ENCODE results near the gene CENATAC. TPM values are rescaled to one million over a fixed set of nuclear protein-coding genes. Genes with fewer than 3 reads are reported as not detected.

Gene CENATAC
- total and polyA plus RNA-seq, 2 experiments from 2014 or later, result 31.7 to 34.5 TPM

DNA sequence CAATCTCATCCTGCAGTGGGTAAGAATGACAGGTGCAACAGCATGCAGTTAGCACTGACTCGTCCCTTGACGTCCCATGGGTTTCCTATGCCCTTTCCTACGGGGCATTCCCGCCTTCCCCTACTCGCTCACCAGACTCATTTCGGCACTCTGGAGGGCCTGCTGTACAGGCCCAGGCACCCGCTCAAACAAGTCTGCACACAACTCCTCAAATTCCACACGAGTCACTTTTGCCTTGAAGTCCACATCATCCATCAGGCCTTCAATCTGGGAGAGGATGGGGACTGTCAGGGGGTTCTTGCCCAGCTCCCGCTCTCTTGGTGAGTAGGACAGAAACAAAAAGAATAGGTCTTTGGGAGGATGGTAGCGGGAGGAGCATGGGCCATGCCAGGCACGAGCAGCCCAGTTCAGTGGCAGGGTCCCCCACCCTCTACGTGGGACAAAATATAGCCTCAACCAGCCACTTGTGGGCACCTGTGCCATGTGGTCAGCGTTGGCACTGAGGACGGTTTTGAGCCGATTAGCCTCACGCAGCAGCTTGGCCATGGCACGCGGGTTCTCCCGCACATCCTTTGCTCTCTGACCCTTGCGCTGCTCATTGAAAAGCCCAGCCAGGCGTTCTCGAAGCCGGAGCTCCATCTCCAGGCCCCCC is 54.4 kb downstream of the CENATAC start:
- Histone ChIP-seq H3K27ac (ENCODE audit: low read depth) (no peak overlapping the region), H3K27me3 (ENCODE audit: insufficient read depth) (no peaks in the 10 kb centered on the region), H2AFZ (no peak overlapping the region), H3K4me2 (no peak overlapping the region), H3K4me1 (ENCODE audit: insufficient read depth) (peaks cover 8% of the 10 kb centered on the region), H3K4me3 (no peak overlapping the region), H4K20me1 (replicated peaks; ENCODE audit: insufficient read depth) (peaks cover 31% of the 10 kb centered on the region), H3F3A (replicated peaks; ENCODE audit: low read depth) (peaks cover 7% of the 10 kb centered on the region; the same call in 1 of the 2 replicates), H3K36me3 (ENCODE audit: insufficient read depth) (peaks cover 64% of the 10 kb centered on the region), H3K9me2 (ENCODE audit: insufficient read depth) (no peaks in the 10 kb centered on the region), H3K79me2 (replicated peaks; ENCODE audit: insufficient read depth) (peaks cover 37% of the 10 kb centered on the region)
- no peak overlapping the region for H3K27ac Mint-ChIP-seq
- H3K36me3 Mint-ChIP-seq (ENCODE audit: low read depth), result peaks cover 89% of the 10 kb centered on the region
- no peak for TF ChIP-seq ZNF331 (CRISPR knock-in tag; IDR thresholded peaks at IDR 0.05; ENCODE audit: low read depth)
- TF ChIP-seq EZH2 (IDR thresholded peaks at IDR 0.05; ENCODE audit: low read depth, unreplicated experiment), result no peak
- peaks cover 9% of the 10 kb centered on the region for H3K4me1 Mint-ChIP-seq
- no peak overlapping the region; the same call in 2 of the 3 replicates for H3K4me3 Mint-ChIP-seq
- no peaks in the 10 kb centered on the region for H3K9me3 Mint-ChIP-seq
- DNase-seq (ENCODE audit: low spot score) (no peak), ATAC-seq (no peak)
- peaks cover 18% of the 10 kb centered on the region for H3K27me3 Mint-ChIP-seq (ENCODE audit: insufficient read depth, low read depth, poor library complexity)

DNA sequence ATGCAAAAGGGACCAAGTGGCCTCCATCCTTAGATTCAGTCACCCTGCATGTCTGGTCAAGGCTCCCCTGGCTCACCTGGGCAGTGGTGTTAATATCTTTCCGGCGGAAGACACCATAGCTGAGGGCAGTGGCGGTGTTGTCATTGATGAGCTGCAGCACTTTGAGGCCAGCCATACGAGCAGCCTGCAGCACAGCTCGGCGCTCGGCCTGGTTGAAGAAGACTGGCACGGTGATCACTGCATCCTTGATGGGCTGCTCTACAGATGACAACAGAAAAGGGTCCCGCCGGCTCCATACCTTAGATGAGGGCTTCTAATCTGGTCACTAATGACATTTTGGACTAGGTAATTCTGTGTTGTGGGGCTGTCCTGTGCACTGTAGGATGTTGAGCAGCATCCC is 56.5 kb downstream of the CENATAC start:
- Mint-ChIP-seq H3K4me3 (peak overlapping the region; percentile 50; the same call in 2 of the 3 replicates), H3K4me1 (peaks cover 14% of the 10 kb centered on the region), H3K36me3 (ENCODE audit: low read depth) (peaks cover 76% of the 10 kb centered on the region), H3K27ac (no peak overlapping the region), H3K9me3 (peaks cover 7% of the 10 kb centered on the region; the same call in 1 of the 3 replicates), H3K27me3 (ENCODE audit: insufficient read depth, low read depth, poor library complexity) (peaks cover 17% of the 10 kb centered on the region)
- H3K4me2 ChIP-seq, result no peak overlapping the region
- no peak overlapping the region for H3K4me3 ChIP-seq
- no peaks in the 10 kb centered on the region for H3K9me2 ChIP-seq (ENCODE audit: insufficient read depth)
- peaks cover 31% of the 10 kb centered on the region for H4K20me1 ChIP-seq (replicated peaks; ENCODE audit: insufficient read depth)
- H3K4me1 ChIP-seq (ENCODE audit: insufficient read depth), result peaks cover 14% of the 10 kb centered on the region
- H3F3A ChIP-seq (replicated peaks; ENCODE audit: low read depth), result peaks cover 16% of the 10 kb centered on the region
- H3K27ac ChIP-seq (ENCODE audit: low read depth), result no peak overlapping the region
- TF ChIP-seq STAT1 (IDR thresholded peaks at IDR 0.05; ENCODE audit: unreplicated experiment) (no peak), EZH2 (IDR thresholded peaks at IDR 0.05; ENCODE audit: low read depth, unreplicated experiment) (no peak), POLR2AphosphoS5 (IDR thresholded peaks at IDR 0.05; ENCODE audit: low read depth) (no peak), NANOG (IDR thresholded peaks at IDR 0.05; ENCODE audit: borderline replicate concordance) (no peak)
- TF ChIP-seq, protein P1, sequence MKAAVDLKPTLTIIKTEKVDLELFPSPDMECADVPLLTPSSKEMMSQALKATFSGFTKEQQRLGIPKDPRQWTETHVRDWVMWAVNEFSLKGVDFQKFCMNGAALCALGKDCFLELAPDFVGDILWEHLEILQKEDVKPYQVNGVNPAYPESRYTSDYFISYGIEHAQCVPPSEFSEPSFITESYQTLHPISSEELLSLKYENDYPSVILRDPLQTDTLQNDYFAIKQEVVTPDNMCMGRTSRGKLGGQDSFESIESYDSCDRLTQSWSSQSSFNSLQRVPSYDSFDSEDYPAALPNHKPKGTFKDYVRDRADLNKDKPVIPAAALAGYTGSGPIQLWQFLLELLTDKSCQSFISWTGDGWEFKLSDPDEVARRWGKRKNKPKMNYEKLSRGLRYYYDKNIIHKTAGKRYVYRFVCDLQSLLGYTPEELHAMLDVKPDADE (IDR thresholded peaks at IDR 0.05), result no peak
- TF ChIP-seq, protein P2, sequence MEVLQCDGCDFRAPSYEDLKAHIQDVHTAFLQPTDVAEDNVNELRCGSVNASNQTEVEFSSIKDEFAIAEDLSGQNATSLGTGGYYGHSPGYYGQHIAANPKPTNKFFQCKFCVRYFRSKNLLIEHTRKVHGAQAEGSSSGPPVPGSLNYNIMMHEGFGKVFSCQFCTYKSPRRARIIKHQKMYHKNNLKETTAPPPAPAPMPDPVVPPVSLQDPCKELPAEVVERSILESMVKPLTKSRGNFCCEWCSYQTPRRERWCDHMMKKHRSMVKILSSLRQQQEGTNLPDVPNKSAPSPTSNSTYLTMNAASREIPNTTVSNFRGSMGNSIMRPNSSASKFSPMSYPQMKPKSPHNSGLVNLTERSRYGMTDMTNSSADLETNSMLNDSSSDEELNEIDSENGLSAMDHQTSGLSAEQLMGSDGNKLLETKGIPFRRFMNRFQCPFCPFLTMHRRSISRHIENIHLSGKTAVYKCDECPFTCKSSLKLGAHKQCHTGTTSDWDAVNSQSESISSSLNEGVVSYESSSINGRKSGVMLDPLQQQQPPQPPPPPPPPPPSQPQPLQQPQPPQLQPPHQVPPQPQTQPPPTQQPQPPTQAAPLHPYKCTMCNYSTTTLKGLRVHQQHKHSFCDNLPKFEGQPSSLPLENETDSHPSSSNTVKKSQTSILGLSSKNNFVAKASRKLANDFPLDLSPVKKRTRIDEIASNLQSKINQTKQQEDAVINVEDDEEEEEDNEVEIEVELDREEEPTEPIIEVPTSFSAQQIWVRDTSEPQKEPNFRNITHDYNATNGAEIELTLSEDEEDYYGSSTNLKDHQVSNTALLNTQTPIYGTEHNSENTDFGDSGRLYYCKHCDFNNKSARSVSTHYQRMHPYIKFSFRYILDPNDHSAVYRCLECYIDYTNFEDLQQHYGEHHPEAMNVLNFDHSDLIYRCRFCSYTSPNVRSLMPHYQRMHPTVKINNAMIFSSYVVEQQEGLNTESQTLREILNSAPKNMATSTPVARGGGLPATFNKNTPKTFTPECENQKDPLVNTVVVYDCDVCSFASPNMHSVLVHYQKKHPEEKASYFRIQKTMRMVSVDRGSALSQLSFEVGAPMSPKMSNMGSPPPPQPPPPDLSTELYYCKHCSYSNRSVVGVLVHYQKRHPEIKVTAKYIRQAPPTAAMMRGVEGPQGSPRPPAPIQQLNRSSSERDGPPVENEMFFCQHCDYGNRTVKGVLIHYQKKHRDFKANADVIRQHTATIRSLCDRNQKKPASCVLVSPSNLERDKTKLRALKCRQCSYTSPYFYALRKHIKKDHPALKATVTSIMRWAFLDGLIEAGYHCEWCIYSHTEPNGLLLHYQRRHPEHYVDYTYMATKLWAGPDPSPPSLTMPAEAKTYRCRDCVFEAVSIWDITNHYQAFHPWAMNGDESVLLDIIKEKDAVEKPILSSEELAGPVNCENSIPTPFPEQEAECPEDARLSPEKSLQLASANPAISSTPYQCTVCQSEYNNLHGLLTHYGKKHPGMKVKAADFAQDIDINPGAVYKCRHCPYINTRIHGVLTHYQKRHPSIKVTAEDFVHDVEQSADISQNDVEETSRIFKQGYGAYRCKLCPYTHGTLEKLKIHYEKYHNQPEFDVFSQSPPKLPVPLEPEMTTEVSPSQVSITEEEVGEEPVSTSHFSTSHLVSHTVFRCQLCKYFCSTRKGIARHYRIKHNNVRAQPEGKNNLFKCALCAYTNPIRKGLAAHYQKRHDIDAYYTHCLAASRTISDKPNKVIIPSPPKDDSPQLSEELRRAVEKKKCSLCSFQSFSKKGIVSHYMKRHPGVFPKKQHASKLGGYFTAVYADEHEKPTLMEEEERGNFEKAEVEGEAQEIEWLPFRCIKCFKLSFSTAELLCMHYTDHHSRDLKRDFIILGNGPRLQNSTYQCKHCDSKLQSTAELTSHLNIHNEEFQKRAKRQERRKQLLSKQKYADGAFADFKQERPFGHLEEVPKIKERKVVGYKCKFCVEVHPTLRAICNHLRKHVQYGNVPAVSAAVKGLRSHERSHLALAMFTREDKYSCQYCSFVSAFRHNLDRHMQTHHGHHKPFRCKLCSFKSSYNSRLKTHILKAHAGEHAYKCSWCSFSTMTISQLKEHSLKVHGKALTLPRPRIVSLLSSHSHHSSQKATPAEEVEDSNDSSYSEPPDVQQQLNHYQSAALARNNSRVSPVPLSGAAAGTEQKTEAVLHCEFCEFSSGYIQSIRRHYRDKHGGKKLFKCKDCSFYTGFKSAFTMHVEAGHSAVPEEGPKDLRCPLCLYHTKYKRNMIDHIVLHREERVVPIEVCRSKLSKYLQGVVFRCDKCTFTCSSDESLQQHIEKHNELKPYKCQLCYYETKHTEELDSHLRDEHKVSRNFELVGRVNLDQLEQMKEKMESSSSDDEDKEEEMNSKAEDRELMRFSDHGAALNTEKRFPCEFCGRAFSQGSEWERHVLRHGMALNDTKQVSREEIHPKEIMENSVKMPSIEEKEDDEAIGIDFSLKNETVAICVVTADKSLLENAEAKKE (CRISPR knock-in tag; IDR thresholded peaks at IDR 0.05), result no peak
- TF ChIP-seq, protein P3, sequence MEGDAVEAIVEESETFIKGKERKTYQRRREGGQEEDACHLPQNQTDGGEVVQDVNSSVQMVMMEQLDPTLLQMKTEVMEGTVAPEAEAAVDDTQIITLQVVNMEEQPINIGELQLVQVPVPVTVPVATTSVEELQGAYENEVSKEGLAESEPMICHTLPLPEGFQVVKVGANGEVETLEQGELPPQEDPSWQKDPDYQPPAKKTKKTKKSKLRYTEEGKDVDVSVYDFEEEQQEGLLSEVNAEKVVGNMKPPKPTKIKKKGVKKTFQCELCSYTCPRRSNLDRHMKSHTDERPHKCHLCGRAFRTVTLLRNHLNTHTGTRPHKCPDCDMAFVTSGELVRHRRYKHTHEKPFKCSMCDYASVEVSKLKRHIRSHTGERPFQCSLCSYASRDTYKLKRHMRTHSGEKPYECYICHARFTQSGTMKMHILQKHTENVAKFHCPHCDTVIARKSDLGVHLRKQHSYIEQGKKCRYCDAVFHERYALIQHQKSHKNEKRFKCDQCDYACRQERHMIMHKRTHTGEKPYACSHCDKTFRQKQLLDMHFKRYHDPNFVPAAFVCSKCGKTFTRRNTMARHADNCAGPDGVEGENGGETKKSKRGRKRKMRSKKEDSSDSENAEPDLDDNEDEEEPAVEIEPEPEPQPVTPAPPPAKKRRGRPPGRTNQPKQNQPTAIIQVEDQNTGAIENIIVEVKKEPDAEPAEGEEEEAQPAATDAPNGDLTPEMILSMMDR (conservative IDR thresholded peaks at IDR 0.05; ENCODE audit: low read depth in 2 of 2), result no peak
- no peak for ATAC-seq
- no peak for DNase-seq (ENCODE audit: low spot score)
- no peak overlapping the region for H2AFZ ChIP-seq
- H3K79me2 ChIP-seq (replicated peaks; ENCODE audit: insufficient read depth), result peaks cover 43% of the 10 kb centered on the region
- peaks cover 52% of the 10 kb centered on the region for H3K36me3 ChIP-seq (ENCODE audit: insufficient read depth)
- no peaks in the 10 kb centered on the region for H3K27me3 ChIP-seq (ENCODE audit: insufficient read depth)

All from GM23338 (cell line).